Fibroblast of the aortic adventitia (primary cell): ENCODE results near the gene PLXDC1. TPM values are rescaled to one million over a fixed set of nuclear protein-coding genes. Genes with fewer than 3 reads are reported as not detected.

Source experiments
- DNase-seq: peaks from one replicate; pipeline ENCODE4 v3.0.0-alpha.2; 2010; ENCODE audit warnings: low read depth
- H3K4me3 ChIP-seq: 2 replicates; pipeline ENCODE4 v1.5.1; 2011; ENCODE audit warnings: low read depth, mild to moderate bottlenecking, control low read depth, low read length, moderate library complexity
- total RNA-seq: library from RNA; depleted of rRNA; stranded (reverse); fragments of >200 nt; gene quantifications from 2 replicates; pipeline ENCODE4 v1.2.3, GENCODE V29; 2012; ENCODE audit warnings: low replicate concordance
- TF ChIP-seq, protein P1 (sequence below): IDR thresholded peaks from 2 replicates; pipeline ENCODE4 v1.5.1; 2011; ENCODE audit warnings: mild to moderate bottlenecking, low read length, control low read depth, inconsistent platforms; ENCODE audit not compliant: insufficient read depth

PLXDC1 gene
- total RNA-seq, 1 donor = 3.3 TPM

GRCh38 chr17:39141294-39141693 lies 10.1 kb downstream of the PLXDC1 start:
- no peak overlapping the region for H3K4me3 ChIP-seq
- TF ChIP-seq, protein P1, sequence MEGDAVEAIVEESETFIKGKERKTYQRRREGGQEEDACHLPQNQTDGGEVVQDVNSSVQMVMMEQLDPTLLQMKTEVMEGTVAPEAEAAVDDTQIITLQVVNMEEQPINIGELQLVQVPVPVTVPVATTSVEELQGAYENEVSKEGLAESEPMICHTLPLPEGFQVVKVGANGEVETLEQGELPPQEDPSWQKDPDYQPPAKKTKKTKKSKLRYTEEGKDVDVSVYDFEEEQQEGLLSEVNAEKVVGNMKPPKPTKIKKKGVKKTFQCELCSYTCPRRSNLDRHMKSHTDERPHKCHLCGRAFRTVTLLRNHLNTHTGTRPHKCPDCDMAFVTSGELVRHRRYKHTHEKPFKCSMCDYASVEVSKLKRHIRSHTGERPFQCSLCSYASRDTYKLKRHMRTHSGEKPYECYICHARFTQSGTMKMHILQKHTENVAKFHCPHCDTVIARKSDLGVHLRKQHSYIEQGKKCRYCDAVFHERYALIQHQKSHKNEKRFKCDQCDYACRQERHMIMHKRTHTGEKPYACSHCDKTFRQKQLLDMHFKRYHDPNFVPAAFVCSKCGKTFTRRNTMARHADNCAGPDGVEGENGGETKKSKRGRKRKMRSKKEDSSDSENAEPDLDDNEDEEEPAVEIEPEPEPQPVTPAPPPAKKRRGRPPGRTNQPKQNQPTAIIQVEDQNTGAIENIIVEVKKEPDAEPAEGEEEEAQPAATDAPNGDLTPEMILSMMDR = no peak
- no peak for DNase-seq

DNA sequence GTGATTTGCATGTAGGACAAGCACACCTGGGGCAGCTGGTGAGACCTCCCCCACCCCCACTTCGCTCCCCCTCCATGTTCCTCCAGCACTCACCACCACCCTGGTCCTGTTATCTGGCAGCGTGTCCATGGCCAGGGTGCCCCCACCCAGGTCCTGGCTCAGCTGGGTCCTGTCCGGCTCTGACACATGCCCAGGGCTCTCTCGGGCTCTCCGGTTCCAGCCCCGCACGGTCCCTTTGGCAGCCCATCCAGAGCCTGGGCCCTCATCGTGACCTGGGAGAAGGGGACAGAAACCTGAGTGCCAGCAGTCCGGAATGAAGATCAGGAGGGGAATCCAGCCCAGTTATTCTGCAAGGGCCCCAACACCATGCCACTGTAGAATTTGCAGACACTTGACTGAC lies 11.9 kb downstream of the PLXDC1 start:
- TF ChIP-seq, protein P1 = no peak
- DNase-seq = no peak
- H3K4me3 ChIP-seq = no peak overlapping the region

- TF ChIP-seq, protein P1 = no peak
Measured at GRCh38 chr17:39139161-39139511, 12.3 kb downstream of the PLXDC1 start.

GRCh38 chr17:39138431-39139160 lies 12.8 kb downstream of the PLXDC1 start:
- H3K4me3 ChIP-seq = no peak overlapping the region
- DNase-seq = no peak

More at GRCh38 chr17:39139161-39139511, 12.3 kb downstream of the PLXDC1 start:
- DNase-seq = peak; percentile 72
- no peak overlapping the region for H3K4me3 ChIP-seq

GRCh38 chr17:39134878-39135277 lies 16.6 kb downstream of the PLXDC1 start:
- DNase-seq = no peak
- TF ChIP-seq, protein P1 = no peak
- H3K4me3 ChIP-seq = no peak overlapping the region

More at GRCh38 chr17:39138431-39139160, 12.8 kb downstream of the PLXDC1 start:
- TF ChIP-seq, protein P1 = no peak

GRCh38 chr17:39132192-39132610 lies 19.2 kb downstream of the PLXDC1 start:
- TF ChIP-seq, protein P1 = no peak
- no peak overlapping the region for H3K4me3 ChIP-seq
- DNase-seq = peak; percentile 92

GRCh38 chr17:39131616-39132015 lies 19.8 kb downstream of the PLXDC1 start:
- TF ChIP-seq, protein P1 = no peak
- H3K4me3 ChIP-seq = no peak overlapping the region
- DNase-seq = no peak
